Measurements from ENCODE around the gene C2orf76.
"Not testable (repeated sequence)": the region's sequence is repeated elsewhere in the genome, so short reads cannot be mapped to it uniquely, and the experiment has no call there.

Gene C2orf76

DNA sequence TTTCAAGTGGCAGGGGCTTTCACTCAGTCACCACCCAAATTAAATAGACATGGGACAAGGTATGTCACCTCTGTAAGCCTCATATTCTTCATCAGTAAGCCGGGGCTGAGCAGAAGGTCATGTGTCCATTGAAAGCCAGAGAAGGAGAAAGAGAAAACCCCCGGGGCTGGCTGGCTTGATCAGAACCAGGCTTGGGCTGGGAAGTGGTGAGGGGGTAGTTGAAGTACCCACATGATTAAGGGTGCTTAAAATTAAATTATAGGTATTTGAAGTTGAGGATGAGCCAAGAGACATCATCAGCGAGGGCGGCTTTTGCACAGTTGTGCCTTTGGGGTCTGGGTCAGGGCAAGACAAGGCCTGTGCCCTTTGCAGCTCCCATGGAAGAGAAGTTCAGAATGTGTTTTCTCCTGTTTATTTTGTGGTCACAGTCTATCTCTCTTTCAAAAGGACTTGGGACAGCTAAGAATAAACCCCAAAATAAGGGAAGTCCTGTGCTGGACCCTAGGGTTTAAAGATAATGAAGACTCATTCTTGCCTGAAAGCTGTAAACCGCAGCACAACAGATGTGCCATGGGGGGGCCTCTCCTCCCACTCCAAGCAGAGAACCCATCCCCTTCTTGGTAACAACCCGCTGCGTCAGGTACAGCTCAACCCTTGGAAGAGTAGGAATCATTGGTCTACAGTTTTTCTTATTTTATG is 10.8 kb upstream of the C2orf76 start:
- TF ChIP-seq, protein P1, sequence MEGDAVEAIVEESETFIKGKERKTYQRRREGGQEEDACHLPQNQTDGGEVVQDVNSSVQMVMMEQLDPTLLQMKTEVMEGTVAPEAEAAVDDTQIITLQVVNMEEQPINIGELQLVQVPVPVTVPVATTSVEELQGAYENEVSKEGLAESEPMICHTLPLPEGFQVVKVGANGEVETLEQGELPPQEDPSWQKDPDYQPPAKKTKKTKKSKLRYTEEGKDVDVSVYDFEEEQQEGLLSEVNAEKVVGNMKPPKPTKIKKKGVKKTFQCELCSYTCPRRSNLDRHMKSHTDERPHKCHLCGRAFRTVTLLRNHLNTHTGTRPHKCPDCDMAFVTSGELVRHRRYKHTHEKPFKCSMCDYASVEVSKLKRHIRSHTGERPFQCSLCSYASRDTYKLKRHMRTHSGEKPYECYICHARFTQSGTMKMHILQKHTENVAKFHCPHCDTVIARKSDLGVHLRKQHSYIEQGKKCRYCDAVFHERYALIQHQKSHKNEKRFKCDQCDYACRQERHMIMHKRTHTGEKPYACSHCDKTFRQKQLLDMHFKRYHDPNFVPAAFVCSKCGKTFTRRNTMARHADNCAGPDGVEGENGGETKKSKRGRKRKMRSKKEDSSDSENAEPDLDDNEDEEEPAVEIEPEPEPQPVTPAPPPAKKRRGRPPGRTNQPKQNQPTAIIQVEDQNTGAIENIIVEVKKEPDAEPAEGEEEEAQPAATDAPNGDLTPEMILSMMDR (conservative IDR thresholded peaks at IDR 0.05; ENCODE audit: low read depth, low read length) = no peak
- no peak overlapping the region for H3K4me3 ChIP-seq (ENCODE audit: low read length)
- DNase-seq (ENCODE audit: low read depth) = no peak

DNA sequence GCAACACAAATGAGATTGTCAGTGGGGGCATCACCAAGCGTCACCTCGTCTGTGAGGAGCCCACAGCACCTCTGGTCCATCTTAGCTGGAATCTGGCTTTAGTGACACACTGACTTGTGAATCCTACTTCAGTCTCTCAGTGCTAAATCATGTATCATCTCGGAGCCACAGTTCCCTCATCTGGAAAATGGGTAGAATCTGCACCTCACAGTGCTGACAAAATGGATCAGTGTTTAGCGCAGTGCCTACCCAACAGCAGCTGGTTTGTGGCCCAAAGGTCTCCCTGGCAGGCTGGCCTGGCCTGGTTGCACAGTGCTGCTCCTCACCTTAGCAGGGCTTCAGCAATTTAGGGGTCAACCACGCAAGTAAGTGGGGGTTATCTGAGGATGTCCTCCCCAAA is 10.2 kb upstream of the C2orf76 start:
- no peak overlapping the region for H3K4me3 ChIP-seq (ENCODE audit: low read length)
- DNase-seq (ENCODE audit: low read depth) = no peak
- TF ChIP-seq, protein P1 (conservative IDR thresholded peaks at IDR 0.05; ENCODE audit: low read depth, low read length) = no peak

DNA sequence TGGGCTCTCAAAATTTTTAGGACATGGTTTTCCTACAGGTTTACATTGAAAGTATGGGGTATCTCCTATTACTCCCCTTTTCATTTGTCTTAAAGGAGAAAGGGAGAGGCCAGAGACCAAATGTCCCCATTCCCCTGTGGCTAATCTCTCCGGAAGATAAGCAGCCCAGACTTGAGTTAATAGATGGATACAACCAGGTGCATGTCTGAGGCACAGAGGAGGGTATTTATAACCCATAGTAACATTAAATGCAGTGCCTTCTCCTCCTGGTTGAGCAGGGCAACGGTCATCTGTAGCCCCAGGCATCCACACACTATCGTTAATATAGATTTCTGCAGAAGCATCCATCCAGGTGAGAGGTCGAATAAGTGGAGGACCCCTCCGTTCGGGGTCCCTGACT is 9.8 kb upstream of the C2orf76 start:
- H3K4me3 ChIP-seq (ENCODE audit: low read length); DNase-seq (ENCODE audit: low read depth): not testable (repeated sequence)

DNA sequence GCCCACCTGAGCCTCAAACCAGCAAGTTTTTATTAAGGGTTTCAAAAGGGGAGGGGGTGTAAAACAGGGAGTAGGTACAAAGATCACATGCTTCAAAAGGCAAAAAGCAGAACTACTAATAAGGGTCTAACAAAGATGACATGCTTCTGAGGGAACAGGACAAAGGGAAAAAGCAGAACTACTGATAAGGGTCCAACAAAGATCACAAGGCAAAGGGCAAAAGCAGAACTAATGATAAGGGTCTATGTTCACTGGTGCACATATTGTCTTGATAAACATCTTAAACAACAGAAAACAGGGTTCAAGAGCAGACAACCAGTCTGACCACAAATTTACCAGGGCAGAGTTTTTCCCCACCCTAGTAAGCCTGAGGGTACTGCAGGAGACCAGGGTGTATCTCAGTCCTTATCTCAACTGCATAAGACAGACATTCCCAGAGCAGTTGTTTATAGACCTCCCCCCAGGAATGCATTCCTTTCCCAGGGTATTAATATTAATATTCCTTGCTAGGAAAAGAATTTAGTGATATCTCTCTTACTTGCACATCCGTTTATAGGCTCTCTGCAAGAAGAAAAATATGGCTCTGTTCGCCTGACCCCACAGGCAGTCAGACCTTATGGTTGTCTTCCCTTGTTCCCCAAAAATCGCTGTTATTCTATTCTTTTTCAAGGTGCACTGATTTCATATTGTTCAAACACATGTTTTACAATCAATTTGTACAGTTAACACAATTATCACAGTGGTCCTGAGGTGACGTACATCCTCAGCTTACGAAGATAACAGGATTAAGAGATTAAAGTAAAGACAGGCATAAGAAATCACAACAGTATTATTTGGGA is 7.5 kb upstream of the C2orf76 start:
- DNase-seq (ENCODE audit: low read depth); H3K4me3 ChIP-seq (ENCODE audit: low read length): not testable (repeated sequence)

DNA sequence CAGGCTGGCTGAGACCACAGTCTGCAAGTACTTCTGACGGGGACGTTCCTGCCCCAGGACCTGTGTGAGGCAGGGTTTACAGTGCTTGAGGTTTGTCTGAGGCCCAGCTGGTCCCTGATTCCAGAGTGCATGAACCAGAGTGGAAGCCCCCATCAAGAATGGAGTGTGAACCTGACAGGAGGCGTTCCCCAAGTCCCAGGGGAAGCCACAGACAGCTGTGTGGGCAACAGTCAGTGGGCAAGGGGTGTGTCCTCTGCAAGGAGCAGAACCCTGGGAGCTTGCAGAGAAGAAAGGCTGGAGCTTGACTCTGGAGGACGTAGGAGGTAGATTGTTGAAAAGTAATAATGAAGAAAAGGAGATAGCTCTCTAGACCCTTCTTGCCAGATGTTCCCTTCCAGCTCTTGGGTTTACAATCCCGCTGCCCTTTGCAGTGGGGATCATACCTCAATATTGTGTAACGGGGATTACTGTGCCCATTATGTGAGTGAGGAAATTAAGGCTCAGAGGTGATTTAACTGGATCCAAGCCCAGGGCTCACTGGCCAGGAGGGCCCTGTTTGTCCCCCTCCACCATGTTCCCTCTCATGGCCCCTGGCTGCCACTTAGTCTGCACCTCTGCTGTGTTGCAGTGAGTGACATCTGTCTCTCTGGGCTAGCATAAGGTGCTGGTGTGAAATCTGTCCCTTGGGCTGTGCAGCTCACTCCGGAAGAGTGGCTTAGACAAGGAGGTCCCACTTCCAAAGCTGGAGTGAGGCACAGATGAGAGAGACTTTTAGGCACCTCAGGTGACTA is 6.3 kb upstream of the C2orf76 start:
- no peak for DNase-seq (ENCODE audit: low read depth)
- H3K4me3 ChIP-seq (ENCODE audit: low read length) = no peak overlapping the region
- TF ChIP-seq, protein P1 (conservative IDR thresholded peaks at IDR 0.05; ENCODE audit: low read depth, low read length) = no peak

DNA sequence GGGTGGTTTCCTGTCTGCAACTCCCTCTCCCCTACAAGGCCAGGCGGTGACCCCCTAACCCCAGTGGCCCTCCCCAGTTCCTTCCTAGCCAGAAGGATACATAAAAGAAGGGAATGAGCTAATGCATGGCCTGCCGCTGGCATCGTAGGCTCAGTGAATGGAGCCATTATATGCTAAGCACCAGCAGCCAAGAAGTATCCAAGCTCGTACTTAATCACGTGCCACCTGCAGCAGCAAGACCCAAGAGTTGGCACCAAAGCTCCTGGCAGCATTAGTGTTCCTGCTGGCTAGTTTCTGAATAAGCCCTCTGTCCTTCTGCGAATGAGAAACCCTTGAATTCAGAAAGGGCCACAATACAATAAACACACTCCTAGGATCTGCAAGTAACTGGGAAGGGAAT is 4.5 kb upstream of the C2orf76 start:
- TF ChIP-seq, protein P1 (conservative IDR thresholded peaks at IDR 0.05; ENCODE audit: low read depth, low read length) = no peak
- DNase-seq (ENCODE audit: low read depth) = no peak
- H3K4me3 ChIP-seq (ENCODE audit: low read length) = no peak overlapping the region

DNA sequence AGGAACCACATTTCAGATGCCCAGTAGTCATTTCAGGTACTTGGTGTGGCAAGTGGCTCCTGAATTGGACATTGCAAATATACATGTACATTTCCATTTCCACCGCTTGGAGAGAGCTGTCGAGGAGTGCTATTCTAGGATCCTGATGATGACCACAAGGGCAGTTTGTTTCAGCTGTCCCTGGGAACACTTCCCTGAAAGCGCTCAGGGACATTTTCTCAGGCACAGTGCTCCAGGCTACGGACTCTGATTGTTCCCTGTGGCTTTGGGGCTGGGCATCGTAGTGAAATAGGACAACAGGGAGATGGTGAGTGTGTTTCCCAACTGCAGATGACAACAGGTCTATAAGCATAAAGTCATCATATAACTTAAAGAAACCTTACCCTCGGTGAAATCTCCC is 3.2 kb upstream of the C2orf76 start:
- TF ChIP-seq, protein P1 (conservative IDR thresholded peaks at IDR 0.05; ENCODE audit: low read depth, low read length) = no peak
- H3K4me3 ChIP-seq (ENCODE audit: low read length) = no peak overlapping the region
- no peak for DNase-seq (ENCODE audit: low read depth)
